ENCODE data around the gene HSD17B7. TPM values are rescaled to one million over a fixed set of nuclear protein-coding genes. Genes with fewer than 3 reads are reported as not detected.
"Not testable (repeated sequence)": the region's sequence is repeated elsewhere in the genome, so short reads cannot be mapped to it uniquely, and the experiment has no call there.

The HSD17B7 gene
- total and polyA plus RNA-seq, 12 donors = 1.7 to 11.2 (median 3.2) TPM

DNA sequence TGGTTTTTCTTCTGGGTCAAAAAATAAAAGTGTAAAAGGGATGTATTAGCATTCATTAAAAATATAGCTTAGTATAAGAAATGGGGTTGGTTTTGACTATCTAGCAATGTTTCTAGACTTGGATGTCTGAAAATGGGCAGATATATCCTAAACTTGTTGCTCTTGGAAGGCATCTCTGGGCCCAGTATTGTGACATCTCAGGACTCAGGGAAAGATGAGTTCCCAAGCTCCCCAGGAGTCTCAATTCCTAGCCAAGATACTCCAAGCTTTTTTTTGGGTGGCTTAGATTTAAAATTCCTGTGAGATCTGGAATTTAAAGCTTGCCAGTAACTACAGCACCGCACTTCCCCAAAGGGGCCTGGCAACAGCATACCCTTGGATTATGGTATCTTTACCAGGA lies 11.5 kb upstream of the HSD17B7 start:
- H3K27ac ChIP-seq = no peak overlapping the region
- H3K4me1 ChIP-seq = no peaks in the 10 kb centered on the region
- intact Hi-C loops (cut with DNase I) = loop anchor here in 3 of 10 donors (10.0 kb wide), 2 partner anchors 154 to 164 kb away; no protein-coding TSS in a partner anchor
- no peak overlapping the region for H3K4me3 ChIP-seq
- DNase-seq = no peak
- TF ChIP-seq, protein P1, sequence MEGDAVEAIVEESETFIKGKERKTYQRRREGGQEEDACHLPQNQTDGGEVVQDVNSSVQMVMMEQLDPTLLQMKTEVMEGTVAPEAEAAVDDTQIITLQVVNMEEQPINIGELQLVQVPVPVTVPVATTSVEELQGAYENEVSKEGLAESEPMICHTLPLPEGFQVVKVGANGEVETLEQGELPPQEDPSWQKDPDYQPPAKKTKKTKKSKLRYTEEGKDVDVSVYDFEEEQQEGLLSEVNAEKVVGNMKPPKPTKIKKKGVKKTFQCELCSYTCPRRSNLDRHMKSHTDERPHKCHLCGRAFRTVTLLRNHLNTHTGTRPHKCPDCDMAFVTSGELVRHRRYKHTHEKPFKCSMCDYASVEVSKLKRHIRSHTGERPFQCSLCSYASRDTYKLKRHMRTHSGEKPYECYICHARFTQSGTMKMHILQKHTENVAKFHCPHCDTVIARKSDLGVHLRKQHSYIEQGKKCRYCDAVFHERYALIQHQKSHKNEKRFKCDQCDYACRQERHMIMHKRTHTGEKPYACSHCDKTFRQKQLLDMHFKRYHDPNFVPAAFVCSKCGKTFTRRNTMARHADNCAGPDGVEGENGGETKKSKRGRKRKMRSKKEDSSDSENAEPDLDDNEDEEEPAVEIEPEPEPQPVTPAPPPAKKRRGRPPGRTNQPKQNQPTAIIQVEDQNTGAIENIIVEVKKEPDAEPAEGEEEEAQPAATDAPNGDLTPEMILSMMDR (IDR thresholded peaks at IDR 0.05) = no peak
- H3K9me3 ChIP-seq = no peaks in the 10 kb centered on the region
- no peaks in the 10 kb centered on the region for H3K27me3 ChIP-seq
- no peak for ATAC-seq
- H3K36me3 ChIP-seq = peaks cover 0 to 56% (median 0%) of the 10 kb centered on the region in 9 donors
- 85 to 89% methylated on average over 1 of the region's 1 CpG for WGBS, 2 donors

DNA sequence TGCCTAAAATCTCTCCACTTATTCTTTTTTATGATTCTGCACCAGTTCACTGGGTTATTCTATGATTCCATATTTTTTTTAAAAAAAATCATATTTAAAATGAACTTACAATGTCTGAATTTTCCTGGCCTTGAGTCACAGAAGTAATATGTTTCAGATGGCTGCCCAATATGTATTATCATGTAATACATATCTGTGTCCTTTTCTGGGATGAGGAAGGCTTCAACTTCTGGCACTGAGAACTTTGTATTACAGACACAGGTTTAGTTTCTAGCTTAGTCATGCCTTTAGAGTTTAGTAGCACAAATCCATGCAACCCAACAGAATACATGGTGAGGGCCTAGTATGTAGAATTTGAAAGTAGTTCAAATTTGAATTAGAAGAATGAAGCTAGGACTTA lies 7.8 kb upstream of the HSD17B7 start:
- Histone ChIP-seq H3K27ac (no peak overlapping the region), H3K27me3 (no peaks in the 10 kb centered on the region), H3K36me3 (peaks cover 0 to 41% (median 0%) of the 10 kb centered on the region in 9 donors), H3K9me3 (no peaks in the 10 kb centered on the region), H3K4me1 (no peaks in the 10 kb centered on the region), H3K4me3 (no peak overlapping the region)
- DNase-seq (no peak), ATAC-seq (no peak)
- intact Hi-C loops (cut with DNase I) = no loop called here
- TF ChIP-seq, protein P1 (IDR thresholded peaks at IDR 0.05) = no peak

DNA sequence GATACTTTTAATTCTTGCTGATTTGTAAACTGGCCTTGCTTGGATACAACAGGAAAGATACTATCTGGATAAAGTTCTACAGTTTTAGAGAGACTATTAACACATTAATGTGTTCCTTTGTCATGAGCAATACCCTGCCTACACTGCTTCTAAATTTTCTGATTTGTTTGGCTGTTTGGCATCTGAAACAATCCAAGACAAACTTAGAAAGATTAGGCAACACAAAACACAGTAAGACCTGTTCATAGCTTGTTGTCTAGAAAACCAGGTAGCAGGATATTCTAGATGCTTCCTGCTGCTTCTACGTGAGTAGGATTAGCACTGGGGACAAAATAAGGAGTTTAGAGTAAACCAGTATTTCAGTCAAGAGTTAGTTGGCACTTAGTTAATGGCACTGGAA lies 5.6 kb upstream of the HSD17B7 start:
- intact Hi-C loops (cut with DNase I); H3K27ac ChIP-seq: not testable (repeated sequence)
- 60% methylated on average over 1 of the region's 1 CpG; no CpG with 5 or more reads in 1 of the 2 donors for WGBS, 2 donors

DNA sequence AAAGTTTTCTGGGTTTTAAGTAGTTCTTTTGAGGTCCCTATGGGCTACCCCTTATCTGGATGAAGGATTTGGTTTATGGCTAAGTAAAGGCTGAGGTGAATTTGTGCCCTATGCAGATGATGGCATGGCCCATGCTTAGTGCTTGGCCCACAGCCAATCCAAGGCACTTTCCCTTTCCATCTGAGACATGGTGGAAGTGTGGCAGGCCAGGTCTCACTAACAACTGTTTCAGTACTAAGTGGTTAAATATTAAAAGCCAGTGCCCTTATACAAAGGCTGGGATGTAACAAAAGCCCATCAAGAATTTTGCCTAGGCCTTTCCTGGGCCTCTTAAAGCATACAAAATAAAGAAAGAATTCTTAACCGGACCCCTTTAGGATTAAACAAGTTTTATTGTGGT lies 1.7 kb upstream of the HSD17B7 start:
- H3K27ac ChIP-seq; intact Hi-C loops (cut with DNase I); ATAC-seq; DNase-seq; H3K27me3 ChIP-seq; H3K4me1 ChIP-seq; H3K4me3 ChIP-seq; H3K9me3 ChIP-seq: not testable (repeated sequence)
- peaks cover 0 to 11% (median 0%) of the 10 kb centered on the region in 9 donors for H3K36me3 ChIP-seq
- WGBS, 2 donors = 100% methylated on average over 1 of the region's 1 CpG

More for the DNA sequence above, 5.6 kb upstream of the HSD17B7 start:
- not testable (repeated sequence) for H3K9me3 ChIP-seq, H3K4me3 ChIP-seq, H3K4me1 ChIP-seq, ATAC-seq, H3K27me3 ChIP-seq, DNase-seq
- H3K36me3 ChIP-seq = peaks cover 0 to 27% (median 0%) of the 10 kb centered on the region in 9 donors

DNA sequence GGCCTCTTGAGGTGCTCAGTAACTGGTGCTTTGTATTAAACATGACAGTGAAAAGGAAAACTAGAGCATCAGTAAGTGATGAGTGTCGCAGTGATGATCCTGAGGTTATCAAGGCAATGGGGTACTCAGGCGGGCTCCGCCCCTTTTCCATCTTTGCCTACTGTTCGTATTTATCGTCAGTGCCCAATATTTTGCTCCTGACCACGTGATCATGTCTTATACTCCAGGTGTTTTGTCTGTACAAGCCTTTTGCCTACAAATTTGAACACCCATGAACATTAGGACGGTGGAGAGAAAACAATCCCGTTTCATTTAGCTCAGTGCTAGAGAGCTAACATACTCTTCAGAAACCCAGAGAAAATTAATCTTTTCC lies 469 bp downstream of the HSD17B7 start:
- Histone ChIP-seq H3K4me3 (peak overlapping the region; percentile 25 to 62 (median 53)), H3K27ac (peak overlapping the region in 9 of 10 donors; percentile 39 to 91 (median 75)), H3K36me3 (peaks cover 0 to 20% (median 0%) of the 10 kb centered on the region in 9 donors)
- intact Hi-C loops (cut with DNase I) = loop anchor here in 1 of 10 donors (10.0 kb wide), 1 partner anchor 296 kb away; the partner anchor contains the start of gene UHMK1
- 0% methylated on average over 7 of the region's 8 CpGs for WGBS, 2 donors
- H3K4me1 ChIP-seq, DNase-seq, H3K9me3 ChIP-seq, H3K27me3 ChIP-seq: not testable (repeated sequence)
- ATAC-seq = peak in 6 of 8 donors; percentile 1 to 26 (median 4)

DNA sequence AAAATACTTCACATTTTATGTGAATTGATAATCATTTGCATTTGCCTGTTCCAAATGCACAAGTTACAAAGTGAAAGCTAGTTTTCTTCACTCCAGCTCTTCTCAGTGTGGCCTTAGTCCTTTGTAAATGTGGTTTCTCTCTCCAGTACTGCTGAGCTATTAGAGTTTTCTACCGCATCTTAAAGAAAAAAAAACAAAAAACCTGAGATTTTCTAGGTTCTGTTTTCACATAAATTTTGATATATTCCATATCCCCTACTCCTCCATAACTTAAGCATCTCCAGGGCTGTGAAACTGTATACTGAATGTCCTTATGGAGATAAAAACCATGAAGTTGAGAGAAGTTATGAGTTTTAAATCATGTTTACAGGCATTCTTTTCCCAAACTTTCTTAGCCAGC lies 3.8 kb downstream of the HSD17B7 start:
- not testable (repeated sequence) for H3K9me3 ChIP-seq, H3K4me1 ChIP-seq, ATAC-seq, H3K4me3 ChIP-seq, H3K27me3 ChIP-seq, DNase-seq, H3K27ac ChIP-seq
- intact Hi-C loops (cut with DNase I) = loop anchor here in 1 of 10 donors (10.0 kb wide), 1 partner anchor 299 kb away; the partner anchor contains the start of gene UHMK1
- 96 to 98% methylated on average over 1 of the region's 1 CpG for WGBS, 2 donors
- H3K36me3 ChIP-seq = peaks cover 0 to 45% (median 4%) of the 10 kb centered on the region in 9 donors

DNA sequence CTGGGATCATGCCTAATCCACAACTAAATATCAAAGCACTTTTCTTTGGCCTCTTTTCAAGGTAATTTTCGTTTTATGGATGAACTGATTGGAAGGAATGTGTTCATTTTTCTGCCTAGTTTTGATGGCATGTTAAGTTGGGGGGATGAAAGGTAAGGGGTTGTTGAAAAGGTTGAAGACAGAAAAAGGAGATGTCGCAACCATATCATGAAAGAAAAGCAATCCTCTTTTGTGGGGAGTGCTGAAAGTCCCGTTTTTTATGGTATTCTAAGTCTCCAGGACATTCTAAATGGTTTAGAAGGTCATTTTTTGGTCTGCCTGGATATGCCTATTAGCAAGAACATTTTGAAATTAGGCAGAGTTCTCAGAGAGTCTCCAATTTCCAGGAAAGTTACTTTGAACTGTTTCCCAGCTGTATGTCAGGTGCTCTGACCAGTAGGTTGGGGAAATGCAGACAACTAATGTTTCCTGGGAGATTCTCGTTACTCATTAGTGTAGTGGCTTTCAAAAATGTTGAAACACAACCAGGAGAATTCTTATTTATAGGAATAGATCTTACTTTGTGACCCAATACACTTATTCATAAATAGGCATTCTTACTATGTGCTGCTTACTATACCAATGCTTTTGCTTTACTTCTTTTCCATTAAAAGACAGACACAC lies 6.2 kb downstream of the HSD17B7 start:
- H3K4me1 ChIP-seq, DNase-seq, H3K4me3 ChIP-seq, ATAC-seq, H3K27ac ChIP-seq, H3K9me3 ChIP-seq, H3K27me3 ChIP-seq: not testable (repeated sequence)
- peaks cover 0 to 68% (median 8%) of the 10 kb centered on the region in 9 donors for H3K36me3 ChIP-seq
- 75 to 81% methylated on average over 4 of the region's 4 CpGs for WGBS, 2 donors
- intact Hi-C loops (cut with DNase I) = loop anchor here in 2 of 10 donors (5.0 to 10.0 kb wide), 2 partner anchors 184 to 302 kb away; partner anchors contain the start of gene UHMK1 (in 1 of the 2)

Data from heart right ventricle (tissue), 16 donors.